GM19099 (cell line): Measurements from ENCODE around the gene IRF8.

ENCODE experiments used
- POLR2A ChIP-seq: IDR thresholded peaks from 3 replicates; pipeline ENCODE4 v1.6.1; 2011; ENCODE audit warnings: low read depth; ENCODE audit not compliant: insufficient read length; ENCODE audit errors: extremely low read depth

IRF8 gene

GRCh38 chr16:85862476-85863383, 36.2 kb upstream of the IRF8 start:
- TF ChIP-seq POLR2A = no peak

GRCh38 chr16:85863384-85863774, 35.6 kb upstream of the IRF8 start:
- no peak for TF ChIP-seq POLR2A

DNA sequence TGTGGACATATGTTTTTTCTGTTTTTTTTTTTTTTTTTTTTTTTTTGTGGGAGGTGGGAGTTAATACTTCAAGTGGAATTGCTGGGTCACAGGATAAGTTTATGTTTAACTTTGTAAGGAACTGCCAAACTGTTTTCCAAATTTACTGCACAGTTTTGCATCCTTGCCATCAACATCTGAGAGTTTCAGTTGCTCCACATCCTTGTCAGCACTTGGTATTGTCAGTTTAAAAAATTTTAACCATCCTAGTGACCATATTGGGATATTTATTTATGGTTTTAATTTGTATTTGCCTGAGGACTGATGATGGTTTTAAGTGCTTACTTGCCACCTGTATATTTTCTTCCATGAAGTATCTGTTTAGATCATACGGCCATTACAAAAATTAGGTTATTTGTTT, 34.0 kb upstream of the IRF8 start:
- TF ChIP-seq POLR2A = no peak

GRCh38 chr16:85867189-85867588, 31.8 kb upstream of the IRF8 start:
- TF ChIP-seq POLR2A = no peak

- no peak for TF ChIP-seq POLR2A
Measured at GRCh38 chr16:85868495-85868894, 30.5 kb upstream of the IRF8 start.

GRCh38 chr16:85869206-85869605, 29.8 kb upstream of the IRF8 start:
- no peak for TF ChIP-seq POLR2A

- TF ChIP-seq POLR2A = no peak
Measured at GRCh38 chr16:85869785-85870558, 29.0 kb upstream of the IRF8 start.

DNA sequence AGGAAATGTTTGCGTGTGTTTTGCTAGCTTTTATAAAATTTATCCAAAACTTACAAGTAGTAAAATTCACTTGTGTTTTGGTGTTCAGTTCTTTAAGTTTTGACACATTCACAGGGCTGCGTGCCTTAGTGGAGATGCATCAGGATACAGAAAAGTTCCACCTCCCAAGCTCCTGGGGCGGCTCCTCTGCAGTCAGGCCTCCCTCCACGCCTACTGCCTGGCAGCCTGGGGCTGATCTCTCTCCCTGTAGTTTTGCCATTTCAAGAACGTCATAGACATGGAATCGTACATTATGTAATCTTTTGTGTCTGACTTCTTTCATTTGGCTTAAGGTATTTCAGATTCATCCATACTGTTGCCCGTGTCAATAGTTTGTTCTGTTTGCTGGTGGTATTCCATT, 27.2 kb upstream of the IRF8 start:
- no peak for TF ChIP-seq POLR2A

- no peak for TF ChIP-seq POLR2A
Measured at GRCh38 chr16:85872734-85873133, 26.2 kb upstream of the IRF8 start.

DNA sequence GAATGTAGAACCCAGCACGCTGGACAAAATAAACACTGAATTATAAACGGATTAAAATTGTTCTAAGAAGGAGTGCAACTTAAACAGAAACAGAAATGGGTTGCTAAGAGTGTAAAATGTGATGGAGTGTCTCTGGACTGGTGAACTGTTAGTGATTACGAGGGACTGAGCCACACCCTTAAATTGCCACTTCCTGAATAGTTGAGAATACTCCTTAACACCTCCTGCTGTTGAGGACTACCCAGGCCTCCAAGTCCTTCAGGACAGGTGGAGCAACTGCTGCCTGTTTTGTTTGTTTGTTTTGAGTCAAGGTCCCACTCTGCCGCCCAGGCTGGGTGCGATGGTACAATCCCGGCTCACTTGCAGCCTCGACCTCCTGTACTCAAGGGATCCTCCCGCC, 25.8 kb upstream of the IRF8 start:
- TF ChIP-seq POLR2A = no peak

- no peak for TF ChIP-seq POLR2A
Measured at GRCh38 chr16:85878407-85878806, 20.6 kb upstream of the IRF8 start.

DNA sequence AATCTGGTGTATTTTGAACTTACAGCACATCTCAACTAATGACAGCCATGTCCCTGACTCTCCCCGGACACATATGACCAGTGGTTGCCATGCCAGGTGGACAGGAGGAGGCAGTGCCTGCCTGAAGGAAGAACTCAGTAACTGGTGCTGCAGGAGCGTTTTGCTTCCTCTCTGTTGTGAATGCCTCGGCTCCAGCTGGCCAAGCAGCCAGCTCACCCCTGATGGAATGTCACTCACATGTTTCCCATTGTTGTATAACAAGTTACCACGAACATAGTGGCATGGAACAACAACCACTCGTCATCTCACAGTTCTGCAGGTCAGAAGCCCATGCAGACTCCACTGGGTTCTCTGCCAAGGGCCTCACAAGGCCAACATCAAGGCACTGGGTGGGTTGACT, 20.1 kb upstream of the IRF8 start:
- TF ChIP-seq POLR2A = no peak

DNA sequence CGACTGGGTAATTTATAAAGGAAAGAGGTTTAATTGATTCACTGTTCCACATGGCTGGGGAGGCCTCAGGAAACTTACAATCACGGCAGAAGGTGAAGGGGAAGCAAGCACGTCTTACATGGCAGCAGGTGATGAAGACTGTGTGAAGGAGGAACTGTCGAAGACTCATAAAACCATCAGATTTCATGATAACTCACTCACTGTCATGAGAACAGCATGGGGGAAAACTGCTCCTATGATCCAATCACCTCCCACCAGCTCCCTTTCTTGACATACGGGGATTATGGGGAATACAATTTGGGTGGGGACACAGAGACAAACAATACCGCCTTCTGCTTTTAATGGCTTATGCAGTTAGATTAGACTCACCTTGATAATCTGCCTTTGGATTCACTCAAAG, 19.4 kb upstream of the IRF8 start:
- no peak for TF ChIP-seq POLR2A

- no peak for TF ChIP-seq POLR2A
Measured at GRCh38 chr16:85879975-85880831, 18.8 kb upstream of the IRF8 start.

- TF ChIP-seq POLR2A = no peak
Measured at GRCh38 chr16:85880861-85881260, 18.1 kb upstream of the IRF8 start.
